GM19238 (cell line): ENCODE results near the gene CYP4F8.
"Not testable (repeated sequence)": the region's sequence is repeated elsewhere in the genome, so short reads cannot be mapped to it uniquely, and the experiment has no call there.

ENCODE experiments used
- DNase-seq: peaks from one replicate; pipeline ENCODE4 v3.0.0; 2011; ENCODE audit warnings: low spot score; ENCODE audit not compliant: insufficient read length

Gene CYP4F8

DNA sequence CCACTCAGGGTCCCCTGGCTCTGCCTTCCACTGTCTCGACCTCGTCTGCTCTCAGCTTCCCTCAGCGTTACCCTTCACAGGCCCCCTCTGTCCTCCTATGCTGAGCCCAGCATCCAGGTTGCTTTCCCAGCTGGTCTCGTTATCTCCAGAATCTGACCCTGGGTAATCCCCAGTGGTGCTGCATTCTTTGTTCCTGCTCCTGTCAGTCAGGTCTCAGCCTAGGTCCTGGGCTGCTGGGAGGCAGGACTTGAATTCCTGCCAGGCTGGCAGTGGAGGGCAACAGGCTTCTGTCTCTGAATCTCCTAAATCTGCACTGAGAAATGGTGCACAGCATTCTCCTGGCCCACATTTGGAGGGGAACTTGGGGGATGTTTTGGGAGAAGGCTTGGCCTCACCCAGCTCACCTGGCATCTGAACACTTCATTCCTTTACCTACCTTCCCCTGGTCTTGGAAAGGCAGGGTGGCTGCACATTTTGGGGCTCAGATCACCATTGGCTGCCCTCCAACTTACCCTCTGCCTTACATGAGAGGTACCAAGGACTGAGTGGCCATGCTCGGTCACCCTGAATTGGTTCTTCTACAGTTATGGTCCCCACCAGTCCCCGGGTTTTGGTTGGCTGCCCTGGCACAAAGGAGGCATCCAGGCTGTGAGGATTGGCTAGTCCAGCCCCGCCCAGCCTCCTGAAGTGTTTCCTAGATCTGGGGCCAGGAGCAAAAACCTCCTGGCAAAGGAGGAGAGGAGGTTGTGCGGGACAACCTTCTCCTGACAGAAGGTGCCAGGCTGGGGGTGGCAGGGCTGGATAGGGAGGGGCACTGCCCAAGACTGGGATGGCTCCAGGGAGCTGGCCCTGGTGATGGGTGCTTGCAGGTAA, at the start of gene CYP4F8:
Gene CYP4F8 (plus strand): TSS at position 712 of the 873 bp plus-strand sequence. CDS start 399 bp downstream, outside the sequence.
- DNase-seq = no peak

DNA sequence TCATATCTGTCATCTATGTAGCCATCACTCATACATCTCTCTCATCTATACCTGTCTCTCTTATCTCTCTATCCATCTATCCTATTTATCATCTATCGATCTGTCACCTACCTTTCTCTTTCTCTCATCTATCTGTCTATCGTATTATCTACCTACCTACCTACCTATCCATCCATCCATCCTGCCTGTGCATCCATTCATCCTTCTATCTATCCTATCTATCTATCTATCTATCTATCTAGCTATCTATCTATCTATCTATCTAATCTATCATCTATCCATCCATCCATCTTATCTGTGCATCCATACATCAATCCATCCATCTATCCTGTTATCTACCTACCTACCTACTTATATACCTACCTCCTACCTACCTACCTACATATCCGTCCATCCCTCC, 44.6 kb upstream of the CYP4F8 start:
- DNase-seq = no peak

DNA sequence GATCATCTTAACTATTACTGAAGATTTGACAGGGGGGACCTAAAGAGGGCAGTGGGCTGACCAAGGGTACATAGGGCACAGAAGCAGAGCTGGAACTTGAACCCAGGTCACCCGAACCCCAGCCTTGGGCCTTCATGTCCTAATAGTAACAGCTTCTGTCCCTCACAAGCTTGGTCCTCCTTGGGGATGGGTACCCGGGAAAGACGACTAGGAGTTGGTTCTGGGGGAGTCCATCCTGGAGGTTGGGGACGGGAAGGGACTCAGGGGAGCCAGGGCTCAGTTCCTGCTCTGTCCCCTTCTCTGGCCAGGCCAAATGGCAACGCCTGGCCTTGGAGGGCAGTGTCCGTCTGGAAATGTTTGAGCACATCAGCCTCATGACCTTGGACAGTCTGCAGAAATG, 39.6 kb upstream of the CYP4F8 start:
- no peak for DNase-seq

- no peak for DNase-seq
These were observed 38.4 kb upstream of the CYP4F8 start for GRCh38 chr19:15576526-15577156.

- DNase-seq = no peak
These were observed 37.7 kb upstream of the CYP4F8 start for GRCh38 chr19:15577184-15577771.

DNA sequence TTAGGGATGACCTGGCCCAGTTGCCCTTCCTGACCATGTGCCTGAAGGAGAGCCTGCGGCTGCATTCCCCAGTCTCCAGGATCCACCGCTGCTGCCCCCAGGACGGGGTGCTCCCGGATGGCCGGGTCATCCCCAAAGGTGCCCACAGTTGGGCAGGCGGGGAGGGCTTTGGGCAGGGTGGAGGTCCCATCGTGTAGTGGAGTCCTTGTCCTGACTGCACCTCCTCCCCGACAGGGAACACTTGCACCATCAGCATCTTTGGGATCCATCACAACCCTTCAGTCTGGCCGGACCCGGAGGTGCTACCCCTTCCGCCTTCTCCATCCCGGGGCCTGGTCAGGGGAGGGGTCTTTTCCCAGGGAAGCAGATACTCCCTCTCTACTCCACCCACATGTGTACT, 31.7 kb upstream of the CYP4F8 start:
- no peak for DNase-seq

DNA sequence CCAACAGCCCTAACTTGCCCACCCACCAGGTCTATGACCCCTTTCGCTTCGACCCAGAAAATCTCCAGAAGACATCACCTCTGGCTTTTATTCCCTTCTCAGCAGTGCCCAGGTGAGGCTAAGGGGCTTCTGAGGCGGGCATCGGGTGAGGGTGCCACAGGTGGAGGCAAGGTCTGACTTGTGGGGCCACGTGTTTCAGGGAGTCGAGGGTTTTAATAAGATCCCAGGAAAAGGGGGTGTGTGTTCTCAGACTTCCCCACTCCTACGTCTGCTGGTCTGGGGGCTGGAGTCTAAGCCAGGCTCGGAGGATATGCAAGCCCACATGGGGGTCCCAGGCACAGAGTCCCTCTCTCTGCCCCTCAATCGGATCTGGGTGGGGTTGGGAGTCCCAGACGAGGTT, 30.9 kb upstream of the CYP4F8 start:
- DNase-seq = no peak

DNA sequence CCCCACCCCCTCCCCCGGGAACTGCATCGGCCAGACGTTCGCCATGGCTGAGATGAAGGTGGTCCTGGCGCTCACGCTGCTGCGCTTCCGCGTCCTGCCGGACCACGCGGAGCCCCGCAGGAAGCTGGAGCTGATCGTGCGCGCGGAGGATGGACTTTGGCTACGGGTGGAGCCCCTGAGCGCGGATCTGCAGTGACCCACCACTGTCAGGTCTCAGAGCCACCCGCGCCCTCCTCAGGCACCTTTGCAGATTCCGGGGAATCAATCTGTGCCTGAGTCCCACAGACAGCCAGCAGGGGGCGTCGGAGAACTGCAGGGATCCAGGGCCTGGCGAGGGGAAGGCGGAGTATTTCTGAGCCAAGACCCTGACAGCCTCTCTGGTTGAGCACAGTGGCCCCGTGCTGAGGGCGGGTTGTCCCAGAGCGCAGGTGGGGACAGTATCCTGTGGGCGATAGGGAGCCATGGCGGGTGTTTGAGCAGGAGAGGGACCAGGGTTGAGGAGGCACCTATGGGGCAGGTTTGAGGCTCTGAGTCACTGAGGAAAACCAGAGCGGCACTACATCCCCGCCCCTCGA, 30.4 kb upstream of the CYP4F8 start:
- peak; percentile 70 for DNase-seq

DNA sequence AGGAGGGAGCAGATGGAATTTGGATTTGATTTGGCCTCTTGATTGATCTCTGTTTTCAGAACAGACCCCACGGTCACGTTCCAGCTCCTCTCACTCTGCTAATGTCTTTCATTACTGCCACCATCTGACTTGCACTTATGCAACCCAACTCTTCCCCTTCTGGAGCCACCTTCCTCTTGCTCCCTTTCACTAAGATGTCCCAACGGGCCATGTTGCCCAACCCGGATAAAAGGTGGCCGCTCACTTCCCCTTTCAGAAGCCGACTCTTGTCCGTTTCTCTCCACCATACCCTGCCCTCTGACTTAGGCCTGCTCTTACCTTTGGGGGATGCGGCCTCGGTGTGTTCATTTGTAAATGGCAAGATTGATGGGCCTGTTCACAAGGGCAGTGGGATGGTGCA, 27.4 kb upstream of the CYP4F8 start:
- no peak for DNase-seq

GRCh38 chr19:15588265-15588664, 26.8 kb upstream of the CYP4F8 start:
- DNase-seq = no peak

DNA sequence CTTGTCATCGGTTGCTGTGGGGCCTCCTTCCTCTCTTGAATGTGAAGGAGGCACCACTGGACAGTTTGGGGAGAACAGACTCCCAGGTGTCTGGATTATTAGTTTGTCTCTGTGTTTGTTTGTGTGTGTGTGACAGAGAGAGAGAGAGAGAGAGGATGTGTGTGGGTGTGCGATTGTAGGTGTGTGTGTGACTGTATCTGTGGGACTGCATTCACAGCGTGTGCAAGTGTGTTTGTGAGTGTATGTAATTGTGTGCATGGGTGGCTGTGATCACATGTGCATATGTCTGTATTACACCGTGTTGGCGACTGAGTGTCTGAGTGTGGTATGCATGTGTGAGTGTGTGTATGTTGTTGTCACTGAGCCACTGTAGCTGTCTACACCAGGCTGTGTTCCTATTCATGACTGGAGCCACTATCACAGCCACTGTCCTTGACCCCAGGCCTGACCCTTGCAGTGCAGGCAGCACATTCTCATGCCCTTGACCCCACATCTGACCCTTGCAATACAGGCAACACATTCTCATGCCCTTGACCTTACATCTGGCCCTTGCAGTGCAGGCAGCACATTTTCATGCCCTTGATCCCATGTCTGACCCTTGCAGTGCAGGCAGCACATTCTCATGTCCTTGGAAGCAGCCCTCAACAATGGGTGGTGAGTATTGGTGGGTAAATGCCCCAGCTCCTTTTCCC, 25.1 kb upstream of the CYP4F8 start:
- no peak for DNase-seq

DNA sequence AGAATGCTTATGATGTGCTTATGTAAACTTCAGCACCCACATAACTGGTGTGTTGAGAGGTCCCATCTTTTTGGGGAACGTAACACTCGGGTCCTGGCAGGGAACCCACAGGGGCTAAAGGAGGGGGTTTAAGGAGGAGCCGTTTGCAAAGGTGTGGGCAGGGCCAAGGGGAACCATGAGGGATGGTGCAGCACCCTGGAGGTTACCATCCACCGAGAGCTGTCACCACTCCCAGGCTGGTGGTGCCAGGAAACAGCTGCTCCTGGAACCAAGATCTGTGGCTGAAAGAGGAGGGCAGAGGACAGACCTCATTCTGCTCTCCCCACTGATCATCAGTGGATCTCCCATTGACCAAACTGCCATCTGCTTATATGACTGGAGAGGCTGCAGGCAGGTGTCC, 23.2 kb upstream of the CYP4F8 start:
- DNase-seq = no peak

- not testable (repeated sequence) for DNase-seq
These were observed 22.5 kb upstream of the CYP4F8 start for GRCh38 chr19:15592506-15592905.

DNA sequence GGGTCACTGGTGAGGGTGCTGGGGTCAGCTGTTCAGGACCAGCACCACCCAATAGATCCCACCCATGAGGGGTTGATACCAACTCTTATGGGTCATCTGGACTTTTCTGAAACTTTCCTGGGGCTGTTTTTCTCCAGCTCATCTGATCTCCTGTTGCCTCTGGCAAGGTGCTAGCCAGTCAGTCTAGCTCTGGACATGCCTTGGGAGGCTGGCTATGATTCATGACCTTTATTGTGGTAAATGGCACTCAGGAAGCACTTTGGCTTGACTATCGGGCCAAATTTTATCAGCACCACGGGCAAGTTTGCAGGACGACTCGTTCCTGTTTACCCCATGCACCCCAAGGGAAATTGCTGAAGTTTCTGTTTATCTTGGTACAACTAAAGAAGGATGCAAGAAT, 21.3 kb upstream of the CYP4F8 start:
- DNase-seq = not testable (repeated sequence)

DNA sequence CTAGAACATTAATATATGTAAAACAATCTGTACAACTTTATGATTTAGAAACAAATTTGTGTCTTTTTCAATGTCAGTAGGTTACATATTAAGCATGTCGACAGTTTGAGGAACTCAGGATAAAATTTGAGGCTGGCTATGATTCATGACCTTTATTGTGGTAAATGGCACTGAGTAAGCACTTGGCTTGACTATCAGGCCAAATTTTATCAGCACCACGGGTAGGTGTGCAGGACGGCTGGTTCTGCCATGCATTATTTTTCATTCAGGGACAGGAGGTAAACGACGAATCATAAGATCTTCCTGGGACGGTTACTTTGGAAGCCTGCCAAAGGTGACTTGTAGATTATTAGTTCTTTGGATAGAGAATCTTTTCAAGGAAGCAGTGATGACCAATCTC, 19.9 kb upstream of the CYP4F8 start:
- DNase-seq = no peak

- DNase-seq = not testable (repeated sequence)
These were observed 6.8 kb upstream of the CYP4F8 start for GRCh38 chr19:15607978-15608925.

GRCh38 chr19:15609261-15609660, 5.8 kb upstream of the CYP4F8 start:
- DNase-seq = no peak

- no peak for DNase-seq
These were observed 2.7 kb upstream of the CYP4F8 start for GRCh38 chr19:15612342-15612741.

DNA sequence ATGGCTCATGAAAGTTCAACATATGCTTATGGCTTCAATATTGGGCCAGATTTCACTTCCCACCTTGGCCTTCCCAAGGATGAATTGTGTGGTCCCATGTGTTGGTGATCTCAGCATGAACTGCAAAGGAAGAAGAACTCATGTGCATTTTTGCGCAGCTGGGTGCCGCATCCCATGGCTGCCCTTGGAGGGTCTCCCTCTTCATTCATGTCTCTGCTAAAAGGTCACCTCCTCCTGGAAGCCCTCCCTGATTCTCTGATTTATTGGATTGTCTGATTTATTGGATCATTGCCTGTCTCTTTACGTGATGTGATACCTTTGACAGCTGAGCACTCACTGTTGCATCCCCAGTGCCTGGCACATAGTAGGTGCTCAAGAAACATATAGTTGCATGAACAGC, 1.7 kb upstream of the CYP4F8 start:
- no peak for DNase-seq

DNA sequence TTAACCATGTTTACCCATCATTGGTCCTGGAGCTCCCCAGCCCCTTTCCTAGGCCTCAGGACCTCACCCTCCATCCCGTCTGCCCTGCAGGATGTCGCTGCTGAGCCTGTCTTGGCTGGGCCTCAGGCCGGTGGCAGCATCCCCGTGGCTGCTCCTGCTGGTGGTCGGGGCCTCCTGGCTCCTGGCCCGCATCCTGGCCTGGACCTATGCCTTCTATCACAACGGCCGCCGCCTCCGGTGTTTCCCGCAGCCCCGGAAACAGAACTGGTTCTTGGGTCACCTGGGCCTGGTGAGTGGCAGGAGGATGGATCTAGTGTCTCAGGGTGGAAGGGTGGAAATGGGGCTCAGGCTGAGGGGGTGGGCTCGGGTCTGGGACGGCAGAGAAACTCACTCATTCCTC, 508 bp downstream of the CYP4F8 start:
- DNase-seq = no peak
